Spleen (tissue), 11 donors: ENCODE results near the gene GALNT17. TPM values are rescaled to one million over a fixed set of nuclear protein-coding genes. Genes with fewer than 3 reads are reported as not detected.

Experiments used
- DNase-seq: peaks from one replicate; pipeline ENCODE4 v3.0.0-alpha.2; 2020
- H3K27ac ChIP-seq, 8 donors: fragments of 200-600 bp; sonication (generic) in 7 of 8; 1 replicate in 4 of 8; 2 replicates in 4 of 8; pipeline versions ENCODE4 v1.5.0 to v1.8.0; 2016 to 2021; ENCODE audit warnings: inconsistent platforms in 4 of 8, mild to moderate bottlenecking in 4 of 8, moderate library complexity in 1 of 8
- H3K27me3 ChIP-seq, 7 donors: fragments of 200-600 bp; sonication (generic) in 6 of 7; replicated peaks in 1 of 7; 1 replicate in 4 of 7; 2 replicates in 3 of 7; pipeline versions ENCODE4 v1.5.0 to v1.8.0; 2016 to 2021; ENCODE audit warnings: inconsistent platforms in 3 of 7, mild to moderate bottlenecking in 1 of 7
- H3K36me3 ChIP-seq, 6 donors: fragments of 200-600 bp; sonication (generic) in 5 of 6; 1 replicate in 4 of 6; 2 replicates in 2 of 6; pipeline versions ENCODE4 v1.5.0 to v1.8.0; 2016 to 2021; ENCODE audit warnings: inconsistent platforms in 2 of 6
- H3K4me1 ChIP-seq, 6 donors: fragments of 200-600 bp; sonication (generic) in 5 of 6; 1 replicate in 3 of 6; 2 replicates in 3 of 6; pipeline versions ENCODE4 v1.5.0 to v1.8.0; 2016 to 2021; ENCODE audit warnings: inconsistent platforms in 3 of 6
- H3K4me3 ChIP-seq, 8 donors: fragments of 200-600 bp; sonication (generic) in 7 of 8; 1 replicate in 4 of 8; 2 replicates in 4 of 8; pipeline versions ENCODE4 v1.5.0 to v1.8.0; 2016 to 2021; ENCODE audit warnings: inconsistent platforms in 4 of 8, mild to moderate bottlenecking in 4 of 8, moderate library complexity in 2 of 8
- H3K9me3 ChIP-seq, 8 donors: fragments of 200-600 bp; sonication (generic) in 7 of 8; 1 replicate in 4 of 8; 2 replicates in 4 of 8; pipeline versions ENCODE4 v1.5.0 to v1.8.0; 2016 to 2021; ENCODE audit warnings: inconsistent platforms in 4 of 8
- CTCF ChIP-seq, 11 experiments: fragments of 200-600 bp in 7 of 11; fragments of 450-650 bp in 4 of 11; sonication (generic) in 4 of 11; IDR thresholded peaks in 8 of 11; conservative IDR thresholded peaks in 3 of 11; 1 replicate in 7 of 11; 2 replicates in 4 of 11; pipeline versions ENCODE4 v1.4.0 to v1.8.0; 2016 to 2021; ENCODE audit warnings: antibody characterized with exemption in 11 of 11, inconsistent platforms in 4 of 11, mild to moderate bottlenecking in 1 of 11
- POLR2A ChIP-seq, 3 donors: fragments of 450-650 bp; IDR thresholded peaks; one replicate each; pipeline ENCODE4 v1.5.1; 2017; ENCODE audit warnings: antibody characterized with exemption in 3 of 3, mild to moderate bottlenecking in 1 of 3
- POLR2AphosphoS5 ChIP-seq, 3 donors: sonication (generic); formaldehyde crosslinking; IDR thresholded peaks; one replicate each; pipeline ENCODE4 v1.5.1; 2017; ENCODE audit warnings: antibody characterized with exemption in 3 of 3
- WGBS, 5 donors: extraction: QIAGEN DNeasy Blood & Tissue Kit in 3 of 5; methylation state at CpG; one replicate each; pipeline versions ENCODE4 v1.1.5 to v1.1.7; 2013 to 2018; 5-methylcytosine and 5-hydroxymethylcytosine counted together
- intact Hi-C: fragments of 100-400 bp; cut with DNase I; formaldehyde crosslinking; loops from one replicate; pipeline ENCODE4 v1.15.0; 2023; ENCODE audit warnings: low total_unique reads
- polyA plus RNA-seq, 3 donors: library from polyadenylated mRNA; stranded (reverse); fragments of 200-250 nt; gene quantifications; one replicate each; pipeline ENCODE4 v1.2.1, GENCODE V29; 2013
- total RNA-seq, 7 donors: library from RNA; depleted of rRNA in 3 of 7; stranded (reverse); fragments of >200 nt in 3 of 7; fragmentation: NEBNext Ultra II Directional in 4 of 7; extraction: Animal tissue kit (Norgen Biotek cat#: 25700) in 4 of 7; gene quantifications; one replicate each; pipeline versions ENCODE4 v1.1.0 to v1.2.1, GENCODE V29; 2016 to 2021
- donor health status: healthy with polysubstance abuse.
- donor health status: DM: no; HTN: no; CAD: no; lungs with moderate emphysema.
- donor health status: DM: no; HTN: no; CAD: no.
- donor health status: Bipolar disorder and iron deficiency.
- donor health status: healthy.
- donor health status: DM: no; HTN: no; CAD: no.
- donor health status: DM: yes; HTN: yes; CAD: no.

Gene GALNT17
- total and polyA plus RNA-seq, 10 donors = 0.39 to 10.8 (median 3.1) TPM

DNA sequence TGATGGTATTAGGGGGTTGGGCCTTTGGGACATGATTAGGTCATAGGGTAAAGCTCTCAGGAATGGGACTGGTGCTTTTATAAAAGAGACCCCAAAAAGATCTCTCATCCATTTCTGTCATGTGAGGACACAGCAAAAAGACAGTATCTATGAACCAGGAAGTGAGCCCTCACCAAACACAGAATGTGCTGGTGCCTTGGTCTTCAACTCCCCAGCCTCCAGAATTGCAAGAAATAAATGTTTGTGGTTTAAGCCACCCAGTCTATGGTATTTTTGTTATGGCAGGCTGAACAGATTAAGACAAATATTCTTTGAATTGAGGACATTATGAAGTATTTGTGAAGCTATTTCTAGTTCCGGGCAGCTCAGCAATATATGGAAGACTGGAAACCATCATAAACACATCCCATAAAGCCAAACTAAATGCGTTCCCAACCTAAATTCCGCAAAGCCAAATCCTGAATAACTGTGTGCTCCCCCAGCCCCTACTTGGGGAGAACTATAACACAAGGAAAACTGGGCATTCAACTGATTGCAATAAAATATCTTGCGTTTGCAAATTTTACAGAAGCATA, 153.7 kb downstream of the GALNT17 start:
- H3K27ac ChIP-seq = no peak overlapping the region
- no peaks in the 10 kb centered on the region for H3K36me3 ChIP-seq
- no peaks in the 10 kb centered on the region for H3K4me1 ChIP-seq
- 79 to 92% (median 86%) methylated on average over 4 of the region's 4 CpGs for WGBS, 5 donors
- peaks cover 0 to 6% (median 0%) of the 10 kb centered on the region in 8 donors for H3K9me3 ChIP-seq
- H3K27me3 ChIP-seq = no peaks in the 10 kb centered on the region
- TF ChIP-seq CTCF (IDR thresholded peaks at IDR 0.05 in 8 of 11, conservative IDR thresholded peaks at IDR 0.05 in 3 of 11) (no peak), POLR2AphosphoS5 (IDR thresholded peaks at IDR 0.05) (no peak), POLR2A (IDR thresholded peaks at IDR 0.05) (no peak)
- intact Hi-C loops = no loop called here
- DNase-seq = no peak
- H3K4me3 ChIP-seq = no peak overlapping the region

DNA sequence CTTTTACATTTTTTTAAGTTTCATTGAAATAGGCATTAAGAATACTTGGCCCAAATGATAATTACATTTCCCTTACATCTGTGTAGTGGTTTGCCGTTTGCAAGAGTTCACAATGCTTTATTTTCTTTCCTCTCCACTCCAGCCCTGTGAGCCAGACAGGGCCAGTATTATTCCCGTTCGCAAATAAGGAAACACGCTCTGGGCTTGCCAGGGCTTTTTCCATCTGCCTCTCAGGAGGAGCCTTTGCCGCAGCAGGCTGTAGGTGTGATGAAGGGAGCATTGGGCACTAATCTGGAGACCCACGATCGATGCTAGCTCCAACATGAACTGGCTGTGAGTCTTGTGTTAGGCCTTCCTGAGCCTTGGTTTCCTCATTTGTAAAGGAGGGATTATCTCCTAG, 154.4 kb downstream of the GALNT17 start:
- H3K9me3 ChIP-seq = peaks cover 0 to 6% (median 0%) of the 10 kb centered on the region in 8 donors
- intact Hi-C loops = no loop called here
- no peaks in the 10 kb centered on the region for H3K27me3 ChIP-seq
- WGBS, 5 donors = 81 to 94% (median 90%) methylated on average over 7 of the region's 7 CpGs
- no peak overlapping the region for H3K27ac ChIP-seq
- H3K36me3 ChIP-seq = no peaks in the 10 kb centered on the region
- H3K4me3 ChIP-seq = no peak overlapping the region
- no peak for TF ChIP-seq POLR2AphosphoS5 (IDR thresholded peaks at IDR 0.05)
- no peaks in the 10 kb centered on the region for H3K4me1 ChIP-seq
- no peak for DNase-seq

DNA sequence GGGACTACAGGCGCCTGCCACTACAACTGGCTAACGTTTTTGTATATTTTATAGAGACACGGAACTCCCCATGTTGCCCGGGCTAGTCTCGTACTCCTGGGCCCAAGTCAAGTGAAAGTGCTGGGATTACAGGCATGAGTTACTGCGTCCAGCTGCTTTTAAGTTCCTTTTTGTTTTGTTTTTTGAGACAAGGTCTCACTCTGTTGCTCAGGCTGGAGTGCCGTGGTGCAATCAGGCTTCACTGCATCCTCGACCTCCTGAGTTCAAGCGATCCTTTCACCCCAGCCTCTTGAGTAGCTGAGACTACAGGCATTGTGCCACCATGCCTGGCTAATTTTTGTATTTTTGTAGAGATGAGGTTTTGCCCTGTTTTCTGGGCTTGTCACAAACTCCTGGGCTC, 155.0 kb downstream of the GALNT17 start:
- WGBS, 5 donors = 65 to 88% (median 76%) methylated on average over 9 of the region's 9 CpGs
- H3K27ac ChIP-seq = no peak overlapping the region
- H3K4me3 ChIP-seq = no peak overlapping the region

GRCh38 chr7:71290452-71290851, 158.5 kb downstream of the GALNT17 start:
- H3K27ac ChIP-seq = no peak overlapping the region
- DNase-seq = no peak
- WGBS, 5 donors = 77 to 85% (median 78%) methylated on average over 4 of the region's 4 CpGs
- H3K27me3 ChIP-seq = no peaks in the 10 kb centered on the region
- no peaks in the 10 kb centered on the region for H3K4me1 ChIP-seq
- TF ChIP-seq POLR2A (IDR thresholded peaks at IDR 0.05) = no peak
- no peak for TF ChIP-seq POLR2AphosphoS5 (IDR thresholded peaks at IDR 0.05)
- no peak for TF ChIP-seq CTCF (IDR thresholded peaks at IDR 0.05 in 8 of 11, conservative IDR thresholded peaks at IDR 0.05 in 3 of 11)
- H3K36me3 ChIP-seq = no peaks in the 10 kb centered on the region
- H3K4me3 ChIP-seq = no peak overlapping the region
- H3K9me3 ChIP-seq = no peaks in the 10 kb centered on the region
- intact Hi-C loops = no loop called here

More for the DNA sequence above, 155.0 kb downstream of the GALNT17 start:
- no peak for TF ChIP-seq CTCF (IDR thresholded peaks at IDR 0.05 in 8 of 11, conservative IDR thresholded peaks at IDR 0.05 in 3 of 11)
- Histone ChIP-seq H3K36me3 (no peaks in the 10 kb centered on the region), H3K9me3 (peaks cover 0 to 6% (median 0%) of the 10 kb centered on the region in 8 donors), H3K4me1 (no peaks in the 10 kb centered on the region), H3K27me3 (no peaks in the 10 kb centered on the region)
- no peak for DNase-seq
- intact Hi-C loops = no loop called here

GRCh38 chr7:71298378-71298777, 166.4 kb downstream of the GALNT17 start:
- whole genome bisulfite sequencing, 5 donors = 87 to 95% (median 94%) methylated on average over 6 of the region's 6 CpGs
- TF ChIP-seq POLR2A (IDR thresholded peaks at IDR 0.05) = no peak
- no peak for TF ChIP-seq CTCF (IDR thresholded peaks at IDR 0.05 in 8 of 11, conservative IDR thresholded peaks at IDR 0.05 in 3 of 11)
- TF ChIP-seq POLR2AphosphoS5 (IDR thresholded peaks at IDR 0.05) = no peak
- no peaks in the 10 kb centered on the region for H3K36me3 ChIP-seq
- no peaks in the 10 kb centered on the region for H3K27me3 ChIP-seq
- peaks cover 0 to 3% (median 0%) of the 10 kb centered on the region in 8 donors for H3K9me3 ChIP-seq
- no peak for DNase-seq
- no peak overlapping the region for H3K4me3 ChIP-seq
- no peak overlapping the region for H3K27ac ChIP-seq
- H3K4me1 ChIP-seq = no peaks in the 10 kb centered on the region
- intact Hi-C loops = no loop called here
